ENCODE results near the gene GGCX. TPM values are rescaled to one million over a fixed set of nuclear protein-coding genes. Genes with fewer than 3 reads are reported as not detected.

Gene GGCX
- total and polyA plus RNA-seq, 2 of the 13 experiments (the other 11 are each of a cell fraction or from before 2014, with no cell fraction given), result 72.5 to 103 TPM

GRCh38 chr2:85584354-85584856 lies 23.1 kb upstream of the GGCX start, which contains the start of gene VAMP5 (continued):
- 0 out of 2 replicates have a peak, but pooled peaks have one; percentile 25 for TF ChIP-seq RERE (CRISPR knock-in tag; IDR thresholded peaks at IDR 0.05; ENCODE audit: low read depth)
- peak; percentile 54 for TF ChIP-seq TEAD3 (CRISPR knock-in tag; optimal IDR thresholded peaks at IDR 0.05; ENCODE audit: borderline replicate concordance)
- peak; percentile 29 for TF ChIP-seq ZNF501 (CRISPR knock-in tag; IDR thresholded peaks at IDR 0.05)
- TF ChIP-seq, protein P1, sequence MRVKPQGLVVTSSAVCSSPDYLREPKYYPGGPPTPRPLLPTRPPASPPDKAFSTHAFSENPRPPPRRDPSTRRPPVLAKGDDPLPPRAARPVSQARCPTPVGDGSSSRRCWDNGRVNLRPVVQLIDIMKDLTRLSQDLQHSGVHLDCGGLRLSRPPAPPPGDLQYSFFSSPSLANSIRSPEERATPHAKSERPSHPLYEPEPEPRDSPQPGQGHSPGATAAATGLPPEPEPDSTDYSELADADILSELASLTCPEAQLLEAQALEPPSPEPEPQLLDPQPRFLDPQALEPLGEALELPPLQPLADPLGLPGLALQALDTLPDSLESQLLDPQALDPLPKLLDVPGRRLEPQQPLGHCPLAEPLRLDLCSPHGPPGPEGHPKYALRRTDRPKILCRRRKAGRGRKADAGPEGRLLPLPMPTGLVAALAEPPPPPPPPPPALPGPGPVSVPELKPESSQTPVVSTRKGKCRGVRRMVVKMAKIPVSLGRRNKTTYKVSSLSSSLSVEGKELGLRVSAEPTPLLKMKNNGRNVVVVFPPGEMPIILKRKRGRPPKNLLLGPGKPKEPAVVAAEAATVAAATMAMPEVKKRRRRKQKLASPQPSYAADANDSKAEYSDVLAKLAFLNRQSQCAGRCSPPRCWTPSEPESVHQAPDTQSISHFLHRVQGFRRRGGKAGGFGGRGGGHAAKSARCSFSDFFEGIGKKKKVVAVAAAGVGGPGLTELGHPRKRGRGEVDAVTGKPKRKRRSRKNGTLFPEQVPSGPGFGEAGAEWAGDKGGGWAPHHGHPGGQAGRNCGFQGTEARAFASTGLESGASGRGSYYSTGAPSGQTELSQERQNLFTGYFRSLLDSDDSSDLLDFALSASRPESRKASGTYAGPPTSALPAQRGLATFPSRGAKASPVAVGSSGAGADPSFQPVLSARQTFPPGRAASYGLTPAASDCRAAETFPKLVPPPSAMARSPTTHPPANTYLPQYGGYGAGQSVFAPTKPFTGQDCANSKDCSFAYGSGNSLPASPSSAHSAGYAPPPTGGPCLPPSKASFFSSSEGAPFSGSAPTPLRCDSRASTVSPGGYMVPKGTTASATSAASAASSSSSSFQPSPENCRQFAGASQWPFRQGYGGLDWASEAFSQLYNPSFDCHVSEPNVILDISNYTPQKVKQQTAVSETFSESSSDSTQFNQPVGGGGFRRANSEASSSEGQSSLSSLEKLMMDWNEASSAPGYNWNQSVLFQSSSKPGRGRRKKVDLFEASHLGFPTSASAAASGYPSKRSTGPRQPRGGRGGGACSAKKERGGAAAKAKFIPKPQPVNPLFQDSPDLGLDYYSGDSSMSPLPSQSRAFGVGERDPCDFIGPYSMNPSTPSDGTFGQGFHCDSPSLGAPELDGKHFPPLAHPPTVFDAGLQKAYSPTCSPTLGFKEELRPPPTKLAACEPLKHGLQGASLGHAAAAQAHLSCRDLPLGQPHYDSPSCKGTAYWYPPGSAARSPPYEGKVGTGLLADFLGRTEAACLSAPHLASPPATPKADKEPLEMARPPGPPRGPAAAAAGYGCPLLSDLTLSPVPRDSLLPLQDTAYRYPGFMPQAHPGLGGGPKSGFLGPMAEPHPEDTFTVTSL (CRISPR knock-in tag; IDR thresholded peaks at IDR 0.05; ENCODE audit: borderline replicate concordance), result no peak
- TF ChIP-seq BRD4 (CRISPR knock-in tag; IDR thresholded peaks at IDR 0.05), result peak; percentile 99
- 0 out of 2 replicates have a peak, but pooled peaks have one; percentile 38 for TF ChIP-seq ZSCAN22 (CRISPR knock-in tag; IDR thresholded peaks at IDR 0.05)
- TF ChIP-seq, protein P2, sequence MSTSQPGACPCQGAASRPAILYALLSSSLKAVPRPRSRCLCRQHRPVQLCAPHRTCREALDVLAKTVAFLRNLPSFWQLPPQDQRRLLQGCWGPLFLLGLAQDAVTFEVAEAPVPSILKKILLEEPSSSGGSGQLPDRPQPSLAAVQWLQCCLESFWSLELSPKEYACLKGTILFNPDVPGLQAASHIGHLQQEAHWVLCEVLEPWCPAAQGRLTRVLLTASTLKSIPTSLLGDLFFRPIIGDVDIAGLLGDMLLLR (CRISPR knock-in tag; IDR thresholded peaks at IDR 0.05), result peak; percentile 82
- TF ChIP-seq HES4 (CRISPR knock-in tag; IDR thresholded peaks at IDR 0.05; ENCODE audit: borderline replicate concordance), result no peak; the same call in 1 of the 2 replicates
- TF ChIP-seq SNRNP70 (IDR thresholded peaks at IDR 0.05; ENCODE audit: low read depth, low read length), result no peak
- TF ChIP-seq, protein P3, sequence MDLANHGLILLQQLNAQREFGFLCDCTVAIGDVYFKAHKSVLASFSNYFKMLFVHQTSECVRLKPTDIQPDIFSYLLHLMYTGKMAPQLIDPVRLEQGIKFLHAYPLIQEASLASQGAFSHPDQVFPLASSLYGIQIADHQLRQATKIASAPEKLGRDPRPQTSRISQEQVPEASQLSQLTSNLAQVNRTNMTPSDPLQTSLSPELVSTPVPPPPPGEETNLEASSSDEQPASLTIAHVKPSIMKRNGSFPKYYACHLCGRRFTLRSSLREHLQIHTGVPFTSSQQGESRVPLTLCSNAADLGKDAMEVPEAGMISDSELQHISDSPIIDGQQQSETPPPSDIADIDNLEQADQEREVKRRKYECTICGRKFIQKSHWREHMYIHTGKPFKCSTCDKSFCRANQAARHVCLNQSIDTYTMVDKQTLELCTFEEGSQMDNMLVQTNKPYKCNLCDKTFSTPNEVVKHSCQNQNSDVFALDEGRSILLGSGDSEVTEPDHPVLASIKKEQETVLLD (CRISPR knock-in tag; IDR thresholded peaks at IDR 0.05; ENCODE audit: low read depth), result peak; percentile 65; the same call in 1 of the 2 replicates

All from HepG2 (cell line).